ENCODE results near the gene SYT8.
A peak's percentile ranks its signal among the peaks of the same experiment; 100 is the strongest.

Gene SYT8

DNA sequence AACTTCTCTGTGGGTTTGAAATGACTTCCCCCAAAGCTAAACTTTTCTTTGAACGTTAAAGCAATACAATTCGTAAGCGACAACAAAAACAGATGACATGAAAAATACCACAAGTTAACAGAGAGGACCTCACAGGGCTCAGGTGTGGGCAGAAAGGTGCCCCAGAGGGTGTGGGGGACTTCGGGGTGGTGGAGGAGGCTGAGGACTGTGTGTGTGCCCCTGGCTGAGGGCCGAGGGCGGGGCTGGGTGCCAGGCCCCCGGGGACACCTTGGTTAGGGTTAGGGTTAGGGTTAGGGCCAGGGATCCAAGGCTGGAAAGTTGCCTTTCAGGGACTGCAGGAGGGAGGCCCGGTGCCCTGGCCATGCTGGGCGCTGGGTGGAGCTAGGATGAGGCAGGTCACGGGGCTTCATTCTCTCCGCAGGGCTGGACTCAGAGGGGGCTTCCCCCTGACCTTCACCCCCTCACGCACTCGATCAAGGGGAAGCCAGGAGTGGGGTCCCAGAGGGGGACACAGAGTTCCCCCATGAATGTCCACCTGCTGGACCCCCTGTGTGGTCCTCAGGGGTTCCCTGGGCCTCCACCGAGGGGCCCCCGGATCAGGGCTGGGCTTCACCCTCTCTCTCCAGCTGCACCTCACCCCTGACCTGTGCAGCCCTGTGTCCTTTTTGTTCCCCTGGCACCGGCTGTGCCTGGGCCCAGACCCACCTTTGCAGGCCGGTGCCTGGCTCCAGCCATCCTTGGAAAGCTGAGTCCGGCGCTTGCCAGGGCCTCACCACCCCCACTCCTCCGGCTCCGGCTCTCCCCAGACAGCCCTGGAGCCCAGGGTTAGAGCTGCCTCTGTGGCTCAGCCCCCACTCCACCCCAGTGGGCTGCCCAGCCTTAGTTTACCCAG, 11.0 kb downstream of the SYT8 start:
- no peak for DNase-seq (ENCODE audit: low spot score)

DNA sequence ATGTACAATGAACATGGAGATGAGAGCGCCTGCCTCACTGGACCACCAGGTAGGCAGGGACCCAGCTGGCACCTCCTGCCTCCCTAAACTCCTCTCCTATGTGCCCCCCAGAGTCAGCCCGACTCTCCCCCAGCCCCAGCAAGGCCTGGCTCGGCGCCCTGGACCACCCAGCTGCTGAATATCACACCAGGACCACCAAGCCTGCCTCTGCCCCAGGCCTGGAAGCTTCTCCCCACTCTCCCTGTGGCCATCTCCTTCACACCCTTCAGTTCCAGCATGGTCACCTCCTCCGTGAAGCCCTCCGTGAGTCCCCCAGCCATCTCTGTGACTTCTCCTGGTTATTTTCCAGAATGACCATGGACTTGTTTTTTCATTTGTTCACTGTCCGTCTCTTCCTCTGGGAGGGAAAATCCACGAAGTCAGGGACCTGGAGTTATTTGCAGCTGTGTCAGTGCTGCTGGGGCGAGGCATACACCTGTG, 11.7 kb downstream of the SYT8 start:
- DNase-seq (ENCODE audit: low spot score): no peak

DNA sequence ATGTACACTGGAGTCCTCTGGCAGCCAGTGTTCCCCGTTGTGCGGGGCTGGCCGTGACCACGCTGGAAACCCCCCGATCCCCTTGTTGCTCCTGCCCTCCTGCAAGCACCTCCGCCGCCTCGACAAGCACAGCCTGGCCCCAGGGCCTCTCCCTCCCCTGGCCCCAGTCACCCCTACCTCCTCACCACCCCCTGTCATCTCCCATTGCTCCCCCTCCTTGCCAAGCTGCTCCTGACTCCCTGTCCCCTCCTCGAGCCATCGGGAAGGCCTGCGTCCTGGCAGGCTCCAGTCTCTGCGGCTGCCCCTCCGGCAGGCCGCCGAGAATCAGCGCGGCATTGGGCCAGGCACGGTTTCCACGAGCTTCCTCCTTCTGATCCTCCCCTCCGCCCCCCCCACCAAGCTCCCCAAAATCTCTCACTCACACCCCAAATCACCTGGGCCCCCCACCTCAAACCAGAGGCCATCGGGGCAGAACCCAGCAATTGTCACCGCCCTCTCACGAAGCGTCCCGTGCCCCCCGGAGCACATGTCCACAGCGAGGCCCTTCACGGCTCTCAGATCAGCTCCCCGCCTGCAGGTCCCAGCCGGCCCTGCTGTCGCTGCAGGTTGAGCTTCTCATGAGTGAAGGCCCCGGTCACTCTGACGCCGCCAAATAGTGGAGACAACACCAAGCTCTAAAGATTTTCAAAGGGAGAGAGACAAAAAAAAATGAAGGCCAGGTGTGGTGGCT, 12.4 kb downstream of the SYT8 start:
- no peak for DNase-seq (ENCODE audit: low spot score)

DNA sequence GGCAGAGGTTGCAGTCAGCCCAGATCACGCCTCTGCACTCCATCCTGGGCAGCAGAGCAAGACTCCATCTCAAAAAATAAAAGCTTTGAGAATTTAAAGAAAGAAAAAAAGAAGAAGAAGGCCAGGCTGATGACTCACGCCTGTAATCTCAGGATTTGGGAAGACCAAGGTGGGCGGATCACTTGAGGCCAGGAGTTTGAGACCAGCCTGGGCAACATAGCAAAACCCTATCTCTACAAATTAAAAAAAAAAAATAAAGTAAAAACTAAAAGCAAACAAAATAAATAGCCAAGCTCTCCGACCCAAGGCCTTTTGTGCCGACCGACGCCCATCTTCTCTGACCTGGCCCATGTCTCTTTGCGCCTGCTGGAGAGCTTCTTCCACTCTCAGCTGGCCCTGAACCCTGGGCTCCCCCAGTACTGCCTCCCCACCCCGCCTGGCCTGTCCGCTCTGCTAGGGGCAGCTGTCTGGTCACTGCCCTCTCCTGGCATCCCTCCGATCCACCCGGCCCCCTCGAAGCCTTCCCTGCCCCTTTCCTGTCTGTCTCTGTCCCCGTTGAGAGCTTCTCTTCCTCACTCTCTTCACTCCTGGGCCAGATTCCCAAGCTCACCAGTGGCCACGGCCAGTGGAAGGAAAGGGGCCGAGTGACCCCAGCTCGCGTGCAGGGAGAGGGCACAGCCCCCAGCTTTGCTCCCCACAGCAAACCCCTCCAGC, 13.3 kb downstream of the SYT8 start:
- DNase-seq (ENCODE audit: low spot score): no peak

DNA sequence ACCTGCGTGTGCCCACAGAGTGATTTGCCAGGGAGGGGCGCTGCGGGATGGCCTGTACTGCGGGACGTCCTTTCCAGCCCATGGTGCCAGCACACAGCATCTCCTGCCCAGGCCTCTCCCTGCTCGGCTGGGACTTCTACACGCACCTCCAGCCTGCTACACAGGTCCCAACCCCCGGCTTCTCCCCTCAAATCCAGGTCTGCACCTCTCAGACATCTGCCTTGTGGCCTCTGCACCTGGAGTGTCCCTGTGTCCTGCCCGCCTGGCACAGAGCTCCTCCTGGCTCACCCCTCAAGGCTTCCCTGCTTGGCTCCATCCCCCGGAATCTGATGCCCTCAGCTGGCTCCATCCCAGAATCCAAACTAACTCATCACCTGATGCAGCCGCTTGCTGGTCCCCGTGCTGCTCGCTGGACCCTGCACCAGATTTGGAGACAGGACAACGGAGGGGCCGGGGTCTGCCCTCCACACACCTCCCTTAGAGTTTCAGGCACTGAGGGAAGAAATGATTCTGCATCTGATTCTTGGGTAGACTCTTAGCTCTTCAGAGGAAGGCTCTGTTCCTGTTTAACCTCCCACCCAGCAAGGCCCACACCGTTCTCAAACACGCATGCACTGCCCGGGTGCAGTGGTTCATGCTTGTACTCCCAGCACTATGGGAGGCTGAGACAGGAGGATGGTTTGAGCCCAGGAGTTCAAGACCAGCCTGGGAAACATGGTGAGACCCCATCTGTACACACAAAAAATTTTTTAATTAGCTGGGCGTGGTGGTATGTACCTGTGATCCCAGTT, 14.0 kb downstream of the SYT8 start:
- no peak for DNase-seq (ENCODE audit: low spot score)

DNA sequence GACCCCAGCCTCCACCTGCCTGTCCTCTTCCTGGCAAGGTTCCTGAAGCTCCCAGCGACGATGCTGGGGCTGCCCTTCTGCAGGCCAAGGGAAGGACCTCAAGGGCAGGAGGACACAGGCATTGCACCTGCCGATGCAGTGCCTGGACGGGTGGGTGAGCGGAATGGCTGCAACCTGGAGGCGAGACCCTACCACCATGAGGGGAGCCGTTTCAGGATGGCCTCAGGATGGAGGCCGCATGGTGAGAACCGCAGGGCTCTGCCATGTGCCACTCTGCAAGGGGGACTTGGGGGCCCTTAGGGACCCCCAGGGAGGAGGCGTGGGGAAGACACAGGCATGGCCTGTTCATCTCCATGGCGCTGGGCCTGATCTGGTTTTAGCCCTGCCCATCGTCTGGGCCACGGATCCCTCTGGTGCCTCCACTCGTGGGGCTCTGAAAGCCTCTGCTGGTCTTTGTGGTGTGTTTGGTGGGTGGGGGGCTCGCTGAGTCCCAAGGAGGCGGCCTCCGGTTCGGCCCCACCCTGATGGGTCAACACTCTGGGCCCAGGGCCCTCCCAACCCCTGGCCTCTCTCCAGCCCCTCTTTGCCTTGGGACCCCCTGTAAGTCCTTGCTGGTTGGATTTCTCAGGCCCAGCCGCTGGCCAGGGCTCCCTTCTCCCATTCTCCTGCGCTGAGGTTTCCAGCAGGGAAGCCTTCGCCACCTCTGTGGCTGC, 16.8 kb downstream of the SYT8 start:
- no peak for DNase-seq (ENCODE audit: low spot score)

DNA sequence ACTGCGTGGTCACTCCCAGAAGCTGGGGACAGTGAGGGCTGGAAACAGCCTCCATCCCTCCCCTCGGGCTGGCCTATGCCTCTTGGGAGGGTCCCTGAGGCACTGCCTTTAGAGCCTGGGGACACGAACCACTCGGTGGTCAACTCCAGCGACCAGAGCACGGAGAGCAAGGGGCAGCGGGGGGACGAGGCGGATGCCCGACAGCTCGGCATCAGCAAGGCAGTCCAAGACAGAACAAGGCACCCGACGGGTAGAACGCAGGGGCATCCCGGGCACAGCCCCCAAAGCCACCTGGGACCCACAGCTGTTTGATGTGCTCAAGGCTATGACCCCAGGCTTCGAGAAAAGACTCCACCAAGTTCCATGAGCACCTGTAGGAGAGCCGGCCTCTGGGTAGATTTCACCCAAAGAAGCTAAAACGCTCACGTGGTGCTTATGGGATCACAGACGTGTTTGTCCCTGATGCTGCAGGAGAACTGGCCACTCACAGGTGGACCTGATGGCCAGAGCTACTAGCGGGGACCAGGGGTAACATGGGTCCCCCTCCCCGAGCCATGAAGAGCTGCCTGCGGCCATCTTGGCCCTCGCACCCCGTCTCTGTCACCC, 17.6 kb downstream of the SYT8 start:
- peak; percentile 69 for DNase-seq (ENCODE audit: low spot score)

DNA sequence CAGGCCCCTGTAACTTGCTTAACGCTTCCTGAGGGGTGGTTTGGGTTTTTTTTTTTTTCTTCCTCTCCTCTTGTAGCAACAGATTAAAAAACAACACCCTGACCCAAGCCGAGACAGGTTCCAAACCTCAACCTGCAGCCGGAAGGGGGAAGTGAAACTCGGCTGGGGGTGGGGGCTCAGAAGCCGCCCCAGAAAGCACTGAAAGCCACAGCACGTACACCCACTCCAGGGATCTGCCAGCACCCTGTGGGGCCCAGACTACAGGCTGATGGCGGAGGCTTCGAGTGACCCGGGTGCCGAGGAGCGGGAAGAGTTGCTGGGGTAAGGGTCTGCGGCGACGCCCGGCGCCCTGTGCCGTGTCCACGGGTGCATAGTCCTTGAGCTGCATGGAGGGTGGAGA, 18.1 kb downstream of the SYT8 start, which contains the start of gene LSP1:
LSP1 (plus strand) TSS at position 208 of the 400 bp plus-strand sequence; CDS start at position 269, 61 bp downstream.
- DNase-seq (ENCODE audit: low spot score): peak; percentile 96

DNA sequence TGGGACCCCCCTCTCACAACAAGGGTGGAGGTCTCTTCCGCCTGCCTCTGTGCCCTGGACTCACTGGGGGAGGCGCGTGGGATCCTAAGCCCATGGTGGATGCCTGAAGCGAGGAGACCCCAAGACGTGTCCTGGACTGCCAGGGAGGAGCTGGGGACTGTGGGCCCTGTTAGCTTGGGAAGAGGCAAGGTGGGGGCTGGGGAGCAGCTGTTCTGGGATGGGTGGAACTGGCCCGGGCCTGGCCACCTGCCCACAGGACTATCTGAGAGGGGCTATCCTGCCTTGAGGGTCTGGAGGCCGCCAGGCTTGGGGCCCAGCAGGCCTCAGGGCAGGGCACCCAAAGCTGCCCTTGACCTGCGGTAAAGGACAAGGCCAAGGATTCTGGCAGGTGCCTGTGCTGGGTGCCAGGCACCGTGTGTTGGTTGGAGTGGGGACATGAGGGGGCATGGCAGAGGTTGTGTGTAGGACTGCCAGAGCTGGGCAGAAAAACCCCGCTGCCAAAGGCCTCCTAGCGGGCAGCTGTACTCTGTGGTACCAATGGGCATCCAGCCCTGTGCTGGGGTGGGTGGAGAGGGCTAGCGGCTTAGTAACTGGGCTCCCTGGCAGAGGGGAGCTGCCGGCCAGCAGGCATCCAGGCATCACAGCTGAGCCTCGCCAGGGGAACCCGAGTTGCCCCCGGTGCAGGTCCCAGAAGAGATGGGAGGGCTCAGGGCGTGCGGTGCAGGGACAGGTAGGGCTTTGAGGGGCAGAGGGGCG, 18.8 kb downstream of the SYT8 start:
- peak; percentile 46 for DNase-seq (ENCODE audit: low spot score)

DNA sequence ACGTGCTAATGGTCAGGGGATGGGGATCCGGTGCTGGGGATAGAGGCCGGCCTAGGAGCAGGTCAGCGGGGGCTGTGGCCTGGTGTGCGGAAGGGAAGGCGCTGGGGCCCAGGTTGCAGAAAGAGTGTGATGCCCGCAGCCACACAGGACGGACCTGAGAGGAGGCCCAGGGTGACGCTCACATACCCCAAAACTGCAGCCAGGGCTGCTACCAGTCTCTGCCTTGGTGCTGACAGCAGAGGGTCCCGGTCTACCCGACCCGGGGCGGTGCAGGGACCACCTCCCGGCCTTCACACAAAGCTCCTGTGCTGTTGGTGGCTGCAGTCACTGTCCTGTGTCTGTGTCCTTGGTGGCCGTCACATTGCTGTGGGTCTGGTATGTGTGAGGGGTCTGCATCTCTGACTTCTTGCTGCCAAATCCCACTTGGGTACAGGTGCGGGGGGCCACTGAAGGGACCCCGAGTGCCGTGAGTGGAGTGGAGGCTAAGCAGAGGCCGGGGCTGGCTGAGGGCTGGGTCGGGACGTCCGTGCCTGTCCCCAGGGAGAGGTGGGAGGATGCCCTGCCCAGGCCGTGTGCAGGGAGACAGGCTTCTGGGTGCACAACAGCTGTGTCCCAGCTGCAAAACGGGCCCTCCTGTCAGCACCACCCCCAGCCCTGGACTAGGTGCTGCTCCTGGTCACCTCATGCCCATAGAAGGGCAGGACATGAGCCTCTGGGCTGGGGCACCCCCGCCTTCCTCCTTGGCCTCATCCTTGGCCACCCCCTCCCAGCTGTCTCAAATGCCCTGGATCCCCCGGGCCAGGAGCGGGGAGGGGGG, 19.6 kb downstream of the SYT8 start:
- peak; percentile 57 for DNase-seq (ENCODE audit: low spot score)

DNA sequence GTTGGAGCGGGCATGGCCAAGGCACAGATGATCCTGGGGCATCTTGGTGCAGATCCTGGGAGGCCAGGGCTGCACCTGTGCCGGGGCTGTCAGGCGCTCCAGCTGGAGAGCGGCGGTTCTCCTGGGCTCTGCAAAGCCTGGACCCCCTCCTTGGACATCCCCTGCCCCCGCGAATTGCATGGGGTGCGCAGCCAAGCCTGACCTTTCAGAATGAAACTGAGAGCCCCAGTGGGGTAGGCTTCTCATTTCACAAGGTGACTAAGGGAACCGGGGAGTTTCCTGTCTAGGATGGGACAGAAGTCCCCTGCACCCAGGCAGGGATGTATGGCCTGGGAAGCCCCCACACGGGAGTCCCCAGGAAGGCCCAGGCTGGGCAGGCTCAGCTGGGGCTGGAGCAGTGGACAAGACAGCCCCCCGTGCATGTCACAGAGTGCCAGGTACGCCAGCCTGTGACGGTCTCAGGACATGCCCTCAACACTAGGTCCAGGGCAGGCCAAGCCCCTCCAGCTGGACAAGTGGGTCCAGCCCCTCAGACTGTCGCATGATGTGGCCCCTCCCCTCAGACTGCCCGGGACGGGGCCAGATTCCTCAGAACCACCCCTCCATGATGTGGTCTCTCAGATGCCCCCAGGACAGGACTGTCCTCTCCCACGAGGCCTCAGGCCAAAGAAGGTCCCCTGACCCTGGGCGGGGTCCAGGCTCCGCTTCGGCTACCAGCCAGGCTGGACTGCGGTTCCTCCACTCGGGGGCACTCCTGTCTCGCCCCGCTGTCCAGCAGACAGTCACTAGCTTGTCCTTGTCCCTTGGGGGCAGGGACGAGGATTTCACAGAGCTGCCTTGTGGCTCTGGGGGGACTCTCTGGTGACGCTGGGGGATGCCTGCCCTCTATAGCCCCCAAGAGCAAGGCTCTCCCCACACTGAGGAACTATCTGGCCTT, 20.4 kb downstream of the SYT8 start:
- DNase-seq (ENCODE audit: low spot score): peak; percentile 34

DNA sequence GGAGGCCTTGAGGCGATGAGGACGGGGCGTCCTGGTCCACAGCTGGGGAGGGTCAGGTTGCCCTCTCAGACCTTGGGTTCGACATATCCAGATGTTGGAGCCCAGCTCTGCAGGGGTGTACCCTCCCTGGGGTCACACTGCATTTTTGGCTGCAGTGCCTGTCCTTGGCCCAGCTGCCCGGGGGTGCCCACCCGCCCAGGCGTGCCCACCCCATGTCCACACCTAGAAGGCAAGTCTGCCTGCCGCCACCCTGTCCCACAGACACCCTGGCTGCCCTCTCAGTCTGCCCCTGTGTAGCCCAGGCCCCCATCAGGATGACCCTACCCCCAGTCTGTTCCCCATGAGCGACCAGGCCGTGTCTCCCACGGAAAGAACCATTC, 21.1 kb downstream of the SYT8 start:
- no peak for DNase-seq (ENCODE audit: low spot score)

DNA sequence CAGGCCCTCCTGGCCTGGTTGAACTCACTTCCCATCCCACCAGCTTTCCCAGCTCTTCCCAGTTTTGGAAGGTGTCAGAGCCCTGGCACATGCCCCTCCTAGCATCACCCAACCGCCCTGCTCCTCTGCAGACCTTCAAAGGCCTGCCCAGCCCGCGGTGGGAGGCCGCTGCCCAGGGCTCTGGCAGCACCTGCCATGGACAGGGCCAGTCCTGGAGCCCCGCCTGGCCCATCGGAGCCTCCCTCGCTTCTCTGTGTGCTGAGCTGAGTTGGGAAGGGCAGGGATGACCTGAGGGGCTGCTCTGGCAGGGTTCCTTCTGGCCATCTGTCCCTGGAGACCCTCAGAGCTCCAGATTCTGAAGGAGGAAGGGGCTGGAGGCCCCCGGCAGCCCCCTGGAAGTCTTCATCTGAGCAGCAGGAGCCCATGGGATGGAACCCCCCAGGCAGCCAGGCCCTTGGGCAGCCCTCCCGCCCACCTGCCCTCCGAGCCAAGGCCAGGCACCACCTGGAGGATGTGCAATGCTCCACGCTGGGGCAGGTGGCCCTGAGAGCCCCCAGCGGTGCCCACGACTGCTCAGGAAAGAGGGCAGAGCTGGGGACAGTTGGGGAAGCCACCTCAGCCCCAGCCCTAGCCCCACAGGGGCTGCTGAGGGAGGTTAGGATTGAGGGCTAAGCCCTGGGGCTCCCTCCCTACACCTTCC, 21.7 kb downstream of the SYT8 start:
- DNase-seq (ENCODE audit: low spot score): no peak

DNA sequence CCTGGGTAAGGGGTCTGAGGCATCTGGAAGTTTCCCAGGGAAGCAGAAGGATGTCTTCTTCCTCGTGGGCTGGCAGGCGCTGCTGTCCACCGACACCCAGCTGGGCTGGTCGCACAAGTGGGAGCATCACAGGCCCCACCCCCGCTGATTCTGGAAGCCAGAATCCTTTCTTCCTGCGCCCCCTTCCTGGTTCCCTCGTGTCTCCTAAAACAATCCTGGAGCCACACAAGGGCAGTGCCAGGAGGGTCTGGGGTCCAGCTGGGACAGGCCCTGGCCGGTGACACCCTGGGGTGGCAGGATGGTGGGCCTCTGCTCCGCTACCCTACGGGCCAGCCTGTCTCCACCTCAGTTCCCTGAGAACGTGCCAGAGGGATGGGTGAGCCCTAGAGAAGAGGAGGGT, 22.3 kb downstream of the SYT8 start:
- no peak for DNase-seq (ENCODE audit: low spot score)

DNA sequence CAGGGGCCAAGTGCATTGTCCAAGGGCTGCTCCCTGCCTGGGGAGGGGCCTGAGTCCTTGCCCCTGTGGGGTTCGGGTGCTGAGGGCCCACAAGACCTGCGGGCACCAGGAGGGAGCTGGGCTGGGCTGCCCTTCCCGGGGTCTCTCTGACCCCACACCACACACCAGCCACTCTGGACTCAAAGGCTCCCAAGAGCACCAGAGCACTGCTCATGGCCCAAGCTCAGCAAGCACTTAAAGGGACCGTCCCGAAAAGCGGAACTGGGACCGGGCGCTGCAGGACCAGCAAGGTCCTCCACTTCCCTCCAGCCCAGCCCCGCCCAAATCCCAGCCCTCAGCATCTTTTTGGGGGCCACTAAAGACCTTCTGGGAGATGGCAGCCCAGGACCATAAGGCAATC, 23.4 kb downstream of the SYT8 start:
- DNase-seq (ENCODE audit: low spot score): no peak

DNA sequence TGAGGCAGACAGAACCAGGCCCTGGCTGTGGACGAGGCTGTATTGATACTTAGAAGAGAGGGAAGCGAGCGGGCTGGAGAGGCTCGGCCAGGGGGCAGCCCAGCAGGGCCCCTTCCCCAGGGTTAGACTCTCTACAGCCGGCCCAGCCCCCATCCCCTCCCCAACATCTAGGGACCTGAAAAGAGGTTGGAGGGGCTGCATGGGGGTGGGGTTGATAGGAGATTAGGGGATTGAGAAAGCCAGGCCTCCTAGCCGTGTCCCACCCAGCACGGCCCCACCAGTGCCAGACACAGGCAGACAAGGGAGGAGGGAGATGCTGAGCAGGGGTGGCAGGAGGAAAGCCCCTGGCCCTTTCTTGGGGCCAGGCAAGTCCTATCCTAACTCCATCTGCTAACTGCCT, 23.8 kb downstream of the SYT8 start:
- no peak for DNase-seq (ENCODE audit: low spot score)

DNA sequence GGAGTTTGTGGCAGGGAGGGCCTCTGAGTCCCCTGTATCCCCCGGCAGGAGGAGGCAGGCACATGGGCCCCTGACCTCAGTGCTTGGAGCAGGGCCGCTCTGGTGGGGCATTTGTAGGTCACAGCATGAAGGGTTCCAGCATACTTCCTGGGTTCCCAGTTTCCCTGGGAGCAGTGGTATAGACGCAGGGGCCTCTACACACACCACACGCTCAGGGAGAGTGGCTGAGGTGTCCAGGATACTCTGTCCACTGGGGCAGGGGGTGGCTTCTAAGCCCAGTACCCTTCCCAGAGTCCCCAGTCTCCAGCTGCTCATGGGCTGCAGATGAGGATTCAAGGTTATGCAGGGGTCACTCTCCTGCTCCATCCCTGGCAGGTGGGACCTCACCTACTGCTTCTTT, 24.2 kb downstream of the SYT8 start:
- DNase-seq (ENCODE audit: low spot score): no peak
